HuH-7 (cell line): ENCODE data around the gene SDK1.
"Not testable (repeated sequence)": the region's sequence is repeated elsewhere in the genome, so short reads cannot be mapped to it uniquely, and the experiment has no call there.

Experiments
- DNase-seq: peaks from one replicate; pipeline ENCODE4 v3.0.0; 2011; ENCODE audit warnings: low spot score

The SDK1 gene

DNA sequence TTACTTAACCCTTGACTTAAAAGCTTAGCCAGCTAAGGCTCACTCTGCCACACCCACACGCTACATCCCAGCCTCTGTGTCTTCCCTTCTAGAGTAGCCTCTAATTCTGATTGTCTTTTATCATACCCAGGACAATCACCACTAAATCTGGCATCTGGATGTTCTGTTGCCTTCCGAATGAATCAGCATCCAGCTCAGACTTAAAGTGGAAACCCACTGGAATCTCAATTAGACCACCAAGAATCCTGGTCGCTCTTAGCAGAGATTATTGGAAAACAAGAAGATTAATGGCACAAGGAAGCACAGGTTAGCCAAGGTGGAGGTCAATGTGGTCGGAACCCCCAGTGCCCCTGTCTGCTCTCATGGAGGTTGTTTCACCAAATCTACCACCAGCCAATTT, 976.9 kb downstream of the SDK1 start:
- no peak for DNase-seq

DNA sequence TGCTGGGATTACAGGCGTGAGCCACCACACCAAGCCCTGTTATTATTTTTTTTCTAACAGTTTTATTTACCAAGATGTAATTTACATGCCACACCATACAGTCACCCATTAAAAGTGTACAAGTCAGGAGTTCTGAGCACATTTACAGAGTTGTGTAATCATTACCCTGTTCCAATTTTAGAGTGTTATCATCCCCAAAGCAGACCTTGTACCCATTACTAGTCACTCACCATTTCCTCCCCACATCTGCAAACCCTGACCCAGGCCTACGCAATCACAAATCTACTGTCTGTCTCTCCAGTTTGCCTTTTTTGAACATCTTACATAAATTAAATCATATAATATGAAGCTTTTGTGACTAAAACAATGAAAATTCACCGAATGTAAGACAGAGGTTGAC, 978.2 kb downstream of the SDK1 start:
- no peak for DNase-seq

DNA sequence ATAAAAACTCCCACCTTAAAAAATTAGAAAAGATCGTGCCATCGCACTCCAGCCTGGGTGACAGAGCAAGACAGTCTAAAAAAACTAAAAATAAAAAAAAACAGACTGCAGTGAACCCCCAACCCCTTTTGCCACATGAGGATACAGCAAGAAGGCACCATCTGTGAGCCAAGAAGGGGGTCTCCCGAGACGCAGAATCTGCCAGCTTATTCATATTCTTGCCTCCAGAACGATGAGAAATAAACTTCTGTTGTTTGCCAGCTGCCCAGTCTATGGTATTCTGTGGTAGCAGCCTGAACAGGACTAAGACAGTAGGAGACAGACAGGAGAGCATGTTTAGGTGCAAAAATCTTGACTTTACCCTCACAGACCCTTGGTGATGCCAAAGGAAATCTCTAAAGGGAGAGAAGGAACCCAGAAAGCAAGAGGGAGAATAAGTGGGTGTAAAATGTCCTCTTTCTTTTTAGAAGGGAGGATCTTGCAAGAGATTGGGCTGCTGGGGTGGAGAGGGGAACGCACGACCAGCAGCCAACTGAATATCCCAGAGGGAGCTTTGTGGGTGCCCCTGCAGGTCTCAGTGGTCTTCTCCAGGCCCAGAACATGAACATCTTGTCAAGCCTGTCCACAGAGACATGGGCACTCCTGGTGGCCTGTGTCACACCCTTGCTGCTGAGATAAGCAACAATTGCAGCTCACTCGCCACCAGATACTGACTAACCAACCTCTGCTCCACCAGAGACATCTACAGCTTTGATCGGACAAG, 980.4 kb downstream of the SDK1 start:
- no peak for DNase-seq

GRCh38 chr7:4282434-4283223, 981.6 kb downstream of the SDK1 start:
- DNase-seq = no peak

DNA sequence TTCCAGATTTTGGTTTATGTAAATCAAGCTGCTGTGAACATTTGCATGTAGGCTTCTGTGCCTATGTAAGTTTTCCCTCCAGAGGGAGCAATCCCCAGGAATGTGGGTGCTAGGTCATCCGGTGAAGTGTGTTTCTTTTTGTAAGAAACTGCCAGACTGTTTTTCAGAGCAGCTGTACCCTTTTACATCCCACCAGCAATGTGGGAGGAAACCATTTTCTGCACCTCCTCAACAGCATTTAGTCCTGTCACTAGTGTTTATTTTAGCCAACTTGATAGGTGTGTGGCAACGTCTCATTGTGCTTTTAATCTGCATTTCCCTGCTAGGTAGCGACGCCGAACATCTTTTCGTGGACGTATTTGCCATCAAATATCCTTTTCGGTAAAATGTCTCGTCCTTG, 985.3 kb downstream of the SDK1 start:
- no peak for DNase-seq

DNA sequence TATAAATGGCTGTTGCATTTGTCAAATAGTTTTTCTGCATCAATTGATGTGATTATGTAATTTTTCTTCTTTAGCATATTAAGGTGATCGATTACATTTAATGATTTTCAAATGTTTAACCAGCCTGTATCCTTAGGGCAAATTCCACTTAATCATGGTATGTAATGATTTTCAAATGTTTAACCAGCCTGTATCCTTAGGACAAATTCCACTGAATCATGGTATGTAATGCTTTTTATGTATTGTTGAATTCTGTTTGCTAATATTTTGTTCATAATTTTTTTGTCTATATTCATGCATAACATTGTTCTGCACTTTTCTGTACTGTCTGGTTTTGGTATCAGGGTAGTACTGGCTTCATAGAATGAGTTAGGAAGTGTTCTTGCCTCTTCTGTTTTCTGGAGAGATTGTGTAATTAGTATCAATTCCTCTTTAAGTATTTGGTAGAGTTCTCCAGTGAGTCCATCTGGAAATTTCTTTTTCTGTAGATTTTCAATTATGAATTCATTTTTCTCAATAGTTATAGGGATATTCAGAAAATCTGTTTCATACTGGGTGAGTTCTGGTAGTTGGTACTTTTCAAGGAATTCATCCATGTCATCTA, 987.8 kb downstream of the SDK1 start:
- DNase-seq = no peak

DNA sequence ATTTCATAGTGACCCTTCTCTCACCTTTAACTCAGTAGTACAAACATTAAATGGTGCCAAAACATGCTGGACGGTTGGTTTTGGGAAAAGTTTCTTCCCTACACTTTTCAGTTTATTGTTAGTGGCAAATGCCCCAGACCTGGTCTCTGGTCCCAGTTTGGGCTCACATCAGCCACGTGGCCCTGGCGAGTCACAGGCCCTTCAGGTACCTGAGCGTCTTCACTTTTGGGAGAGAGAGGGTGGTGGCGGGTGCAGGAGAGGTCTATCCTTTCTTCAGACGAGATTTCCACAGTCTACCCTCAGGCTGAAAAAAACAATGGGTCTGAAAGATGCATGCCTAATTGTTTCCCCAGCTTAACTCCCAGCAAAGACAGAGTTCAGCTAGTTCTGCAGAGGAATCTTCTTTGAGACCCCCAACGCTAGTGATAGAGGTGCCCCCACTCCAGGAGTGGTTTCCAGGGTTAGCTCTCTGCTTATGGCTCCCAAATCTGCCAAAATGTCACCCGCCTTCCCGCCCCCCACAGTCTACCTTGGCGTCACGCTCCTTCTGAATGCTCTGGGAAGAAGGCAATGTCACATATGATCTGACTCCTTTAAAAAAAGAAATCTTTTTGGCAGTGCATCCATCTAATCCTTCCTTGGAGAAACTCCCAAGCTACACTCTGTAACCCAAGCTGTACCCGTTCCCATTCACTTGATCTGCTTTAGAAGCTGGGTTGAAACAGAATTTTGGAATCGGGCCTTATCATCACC, 996.3 kb downstream of the SDK1 start:
- no peak for DNase-seq

DNA sequence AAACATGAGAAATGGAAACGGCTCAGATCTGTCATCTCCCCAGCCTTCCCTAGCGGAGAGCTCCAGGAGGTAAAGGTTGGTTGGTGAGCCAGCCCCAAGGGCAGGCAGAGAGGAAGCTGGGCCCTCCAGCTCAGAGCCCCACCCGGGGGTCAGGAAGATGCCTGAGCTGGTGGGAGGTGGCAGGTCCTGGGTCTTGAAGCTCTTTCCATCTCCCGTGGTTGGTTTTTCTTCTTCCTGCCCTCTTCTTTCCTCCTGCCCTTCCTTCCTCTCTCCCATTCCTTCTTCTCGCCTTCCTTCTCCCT, 996.8 kb downstream of the SDK1 start:
- no peak for DNase-seq

- no peak for DNase-seq
These were observed 998.4 kb downstream of the SDK1 start for GRCh38 chr7:4299431-4299830.

DNA sequence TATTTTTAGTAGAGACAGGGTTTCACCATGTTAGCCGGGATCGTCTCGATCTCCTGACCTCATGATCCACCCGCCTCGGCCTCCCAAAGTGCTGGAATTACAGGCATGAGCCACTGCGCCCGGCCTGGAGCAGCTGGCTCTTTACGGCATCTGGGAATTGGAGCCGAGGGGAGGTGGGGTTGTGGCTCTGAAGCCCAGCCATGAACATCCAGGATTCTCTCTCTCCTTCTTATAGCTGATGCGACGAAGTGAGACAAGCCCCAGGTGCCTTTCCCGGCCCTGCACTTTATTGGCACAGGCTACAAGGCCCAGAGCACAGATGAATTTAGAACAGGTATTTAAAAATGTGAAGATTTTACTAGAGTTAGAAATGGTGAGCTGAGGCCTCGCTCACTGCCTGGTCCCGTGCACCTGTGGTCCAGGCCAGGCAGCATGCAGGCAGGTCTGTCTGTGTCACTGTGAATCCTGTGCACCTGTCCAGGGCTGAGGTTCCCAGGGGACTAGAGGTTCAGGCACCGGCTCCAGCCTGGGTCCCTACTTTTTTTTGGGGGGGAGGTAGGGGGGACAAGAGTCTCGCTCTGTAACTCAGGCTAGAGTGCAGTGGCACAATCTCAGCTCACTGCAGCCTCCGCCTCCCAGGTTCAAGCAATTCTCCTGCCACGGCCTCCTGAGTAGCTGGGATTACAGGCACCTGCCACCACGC, 1001.3 kb downstream of the SDK1 start:
- DNase-seq = no peak

DNA sequence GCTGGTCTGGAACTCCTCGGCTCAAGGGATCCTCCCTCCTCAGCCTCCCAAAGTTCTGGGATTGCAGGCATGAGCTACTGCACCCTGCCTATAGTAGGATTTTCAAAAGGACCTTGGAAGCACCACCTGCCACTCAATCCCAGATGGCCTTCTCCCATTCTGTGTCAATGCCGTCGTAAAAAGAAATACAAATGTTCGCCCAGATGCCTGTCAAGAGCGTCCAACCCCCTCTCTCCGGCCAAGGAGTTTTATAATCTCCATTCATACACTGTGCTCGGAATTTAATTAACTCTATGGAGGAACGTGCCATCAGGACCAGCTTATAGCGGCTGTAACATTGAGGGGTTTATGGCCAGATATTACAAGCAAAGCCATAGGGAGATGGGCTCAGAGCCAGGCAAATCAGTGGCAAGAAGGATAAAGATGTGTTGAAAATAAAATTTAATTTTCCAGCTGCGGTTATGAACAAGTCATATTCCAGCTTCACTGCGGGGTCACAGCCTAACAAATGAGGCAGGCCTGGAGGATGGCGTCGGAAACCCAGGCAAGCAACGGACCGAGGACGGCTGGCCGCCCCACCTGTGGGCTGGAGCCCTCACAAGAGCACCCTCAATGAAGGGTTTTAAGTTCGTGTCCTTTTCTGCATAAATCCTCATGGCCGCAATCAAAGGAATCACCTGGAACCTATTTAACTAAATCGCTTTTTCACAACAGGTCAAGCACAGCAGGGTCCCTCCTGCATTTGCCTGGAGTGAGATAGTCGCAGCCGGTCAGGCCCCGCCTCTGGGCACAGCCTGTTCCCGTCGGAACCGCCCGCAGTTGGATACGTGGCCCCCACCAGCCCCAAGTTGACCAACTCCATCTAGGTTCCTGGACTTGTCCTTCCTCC, 1006.5 kb downstream of the SDK1 start:
- DNase-seq = no peak

DNA sequence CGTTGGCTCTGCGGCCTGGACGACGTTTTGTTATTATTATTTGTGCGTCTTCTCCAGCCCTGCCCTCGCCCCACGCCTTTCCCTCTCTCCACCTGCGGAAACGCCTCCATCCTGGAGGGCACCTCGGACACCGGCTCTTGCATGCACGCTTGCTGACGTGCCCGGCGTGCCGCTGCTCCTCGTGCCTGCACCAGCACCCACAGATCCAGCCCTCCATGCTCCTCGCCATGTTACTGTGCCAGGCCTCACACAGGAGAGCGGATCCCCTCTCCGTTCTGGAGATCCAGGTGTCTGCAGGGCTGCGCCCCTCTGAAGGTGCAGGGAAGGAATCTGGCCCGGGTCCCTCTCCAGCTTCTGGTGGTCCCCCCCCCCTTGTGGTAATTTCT, 1007.1 kb downstream of the SDK1 start:
- no peak for DNase-seq

DNA sequence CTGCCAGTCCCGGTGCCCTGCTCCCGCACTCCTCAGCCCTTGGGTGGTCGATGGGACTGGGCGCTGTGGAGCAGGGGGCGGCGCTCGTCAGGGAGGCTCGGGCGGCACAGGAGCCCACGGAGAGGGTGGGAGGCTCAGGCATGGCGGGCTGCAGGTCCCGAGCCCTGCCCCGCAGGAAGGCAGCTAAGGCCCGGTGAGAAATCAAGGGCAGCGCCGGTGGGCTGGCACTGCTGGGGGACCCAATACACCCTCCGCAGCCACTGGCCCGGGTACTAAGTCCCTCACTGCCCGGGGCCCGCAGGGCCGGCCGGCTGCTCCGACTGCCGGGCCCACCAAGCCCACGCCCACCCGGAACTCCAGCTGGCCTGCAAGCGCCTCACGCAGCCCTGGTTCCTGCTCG, 1012.9 kb downstream of the SDK1 start:
- not testable (repeated sequence) for DNase-seq

DNA sequence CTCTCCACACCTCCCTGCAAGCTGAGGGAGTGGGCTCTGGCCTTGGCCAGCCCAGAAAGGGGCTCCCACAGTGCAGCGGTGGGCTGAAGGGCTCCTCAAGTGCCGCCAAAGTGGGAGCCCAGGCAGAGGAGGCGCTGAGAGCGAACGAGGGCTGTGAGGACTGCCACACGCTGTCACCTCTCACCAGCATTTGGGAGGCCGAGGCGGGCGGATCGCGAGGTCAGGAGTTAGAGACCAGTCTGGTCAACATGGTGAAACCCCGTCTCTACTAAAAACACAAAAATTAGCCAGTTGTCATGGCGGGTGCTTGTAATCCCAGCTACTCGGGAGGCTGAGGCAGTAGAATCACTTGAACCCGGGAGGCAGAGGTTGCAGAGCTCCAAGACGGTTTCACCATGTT, 1013.3 kb downstream of the SDK1 start:
- DNase-seq = not testable (repeated sequence)
